SK-N-DZ (cell line): ENCODE data around the gene HDAC8. TPM values are rescaled to one million over a fixed set of nuclear protein-coding genes. Genes with fewer than 3 reads are reported as not detected.
A peak's percentile ranks its signal among the peaks of the same experiment; 100 is the strongest.
"Not testable (repeated sequence)": the region's sequence is repeated elsewhere in the genome, so short reads cannot be mapped to it uniquely, and the experiment has no call there.

Experiments
- DNase-seq: peaks from one replicate; pipeline ENCODE4 v3.0.0-alpha.2; 2015; ENCODE audit warnings: low spot score
- polyA plus RNA-seq, 2 experiments: library from polyadenylated mRNA; depleted of rRNA; stranded (reverse); fragments of >200 nt; gene quantifications; 2 replicates each; pipeline ENCODE4 v1.2.3, GENCODE V29; 2014

Gene HDAC8
- polyA plus RNA-seq (2014; cell fraction: cytosol; rRNA removed), result 34.5 and 40.5 TPM in 2 replicates
- polyA plus RNA-seq (2014; cell fraction: nucleus; rRNA removed), result 24.0 and 24.5 TPM in 2 replicates

GRCh38 chrX:72572248-72573157 is at the start of gene HDAC8:
TSS of gene HDAC8 (minus strand) at chrX:72572843. CDS start at chrX:72572761, 82 bp downstream.
- DNase-seq, result peak; percentile 88

DNA sequence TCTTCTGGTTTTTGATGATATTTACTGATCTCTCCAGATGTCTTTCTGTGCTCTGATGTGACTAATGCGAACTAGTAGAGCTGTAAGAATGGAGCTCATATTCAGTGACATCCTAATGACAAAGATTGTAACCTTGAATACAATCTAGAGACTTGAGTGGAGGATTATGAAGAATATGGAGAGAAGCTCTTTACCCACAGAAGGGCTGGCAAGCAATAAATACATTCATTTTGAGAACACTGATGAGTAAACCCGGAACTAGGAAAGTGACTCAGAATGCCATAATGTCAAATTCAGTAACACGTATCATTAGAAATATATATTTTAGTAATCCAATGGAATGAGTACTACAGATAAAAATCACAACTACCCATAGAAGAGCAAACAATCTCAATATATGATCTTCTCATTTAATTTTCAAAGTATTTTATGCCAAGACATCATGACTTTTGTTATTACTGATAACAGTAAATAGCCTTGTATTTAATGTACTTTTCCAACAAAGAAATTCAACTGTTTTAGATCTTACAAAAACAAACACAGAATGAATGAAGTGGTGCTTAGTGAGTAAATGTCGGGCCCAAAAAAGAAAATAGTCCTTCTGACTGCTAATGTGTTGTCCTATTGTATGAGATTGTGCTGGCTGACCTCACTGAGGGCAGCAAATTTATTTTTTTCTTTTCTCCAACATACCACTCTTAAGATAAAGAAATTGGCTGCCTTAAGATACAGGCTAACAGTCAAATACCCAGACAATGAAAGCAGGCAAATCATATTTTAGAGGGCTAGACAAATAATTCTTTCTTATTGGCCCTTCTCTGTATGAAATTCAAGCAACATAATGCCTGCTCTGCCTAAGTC is 49.2 kb upstream of the HDAC8 start:
- DNase-seq, result no peak

- no peak for DNase-seq
These were observed 48.5 kb upstream of the HDAC8 start for GRCh38 chrX:72621163-72621562.

DNA sequence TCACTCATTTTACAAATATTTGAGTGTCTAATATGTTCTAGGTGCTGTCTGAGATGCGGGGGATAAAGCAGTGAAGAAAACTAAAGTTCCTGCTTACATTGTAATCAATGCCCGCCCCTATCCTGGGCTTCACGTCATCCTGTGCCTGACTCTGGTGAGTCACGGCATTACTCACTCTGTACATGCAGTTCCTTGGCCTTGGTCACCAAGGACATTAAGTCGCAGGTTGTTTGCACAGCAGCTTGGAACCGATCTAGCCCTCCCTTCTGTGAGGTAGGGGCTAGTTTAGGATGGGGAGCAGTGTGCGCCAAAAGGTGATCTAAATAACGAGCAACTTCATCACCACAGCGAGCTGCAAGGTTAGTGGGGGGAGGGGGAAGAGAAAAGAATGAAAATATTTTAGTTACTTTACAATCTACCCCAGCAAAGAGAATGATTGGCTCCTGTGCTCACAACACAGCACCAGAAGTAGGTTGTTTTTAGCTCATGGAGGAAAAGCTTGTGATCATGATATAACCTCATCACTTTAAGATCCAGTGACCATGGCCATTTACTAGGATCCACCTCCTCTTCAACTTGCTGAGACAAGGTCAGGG is 48.0 kb upstream of the HDAC8 start:
- DNase-seq, result no peak

- no peak for DNase-seq
These were observed 36.7 kb upstream of the HDAC8 start for GRCh38 chrX:72609313-72609712.

- no peak for DNase-seq
These were observed 32.1 kb upstream of the HDAC8 start for GRCh38 chrX:72604705-72605104.

GRCh38 chrX:72604112-72604511 is 31.5 kb upstream of the HDAC8 start:
- no peak for DNase-seq

- not testable (repeated sequence) for DNase-seq
These were observed 18.4 kb upstream of the HDAC8 start for GRCh38 chrX:72591038-72591437.

DNA sequence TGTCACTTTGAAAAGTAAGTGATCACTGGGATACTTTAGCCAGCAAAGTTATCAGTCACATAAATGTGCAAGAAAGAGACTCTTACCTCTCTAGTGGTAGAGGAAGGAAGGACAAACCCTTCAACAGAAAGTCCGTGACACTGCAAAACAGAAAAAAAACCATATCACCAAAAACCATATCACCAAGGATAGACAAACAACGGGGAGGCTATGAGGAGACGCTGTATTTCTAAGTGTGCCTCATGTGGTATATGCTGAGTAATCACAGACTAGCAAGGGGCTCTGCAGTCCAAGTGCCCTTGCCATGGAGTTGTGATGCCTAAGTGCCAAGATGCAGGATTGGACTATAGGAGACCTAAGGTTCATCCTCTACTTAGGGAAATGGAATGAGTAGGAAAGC is 11.5 kb upstream of the HDAC8 start:
- no peak for DNase-seq

DNA sequence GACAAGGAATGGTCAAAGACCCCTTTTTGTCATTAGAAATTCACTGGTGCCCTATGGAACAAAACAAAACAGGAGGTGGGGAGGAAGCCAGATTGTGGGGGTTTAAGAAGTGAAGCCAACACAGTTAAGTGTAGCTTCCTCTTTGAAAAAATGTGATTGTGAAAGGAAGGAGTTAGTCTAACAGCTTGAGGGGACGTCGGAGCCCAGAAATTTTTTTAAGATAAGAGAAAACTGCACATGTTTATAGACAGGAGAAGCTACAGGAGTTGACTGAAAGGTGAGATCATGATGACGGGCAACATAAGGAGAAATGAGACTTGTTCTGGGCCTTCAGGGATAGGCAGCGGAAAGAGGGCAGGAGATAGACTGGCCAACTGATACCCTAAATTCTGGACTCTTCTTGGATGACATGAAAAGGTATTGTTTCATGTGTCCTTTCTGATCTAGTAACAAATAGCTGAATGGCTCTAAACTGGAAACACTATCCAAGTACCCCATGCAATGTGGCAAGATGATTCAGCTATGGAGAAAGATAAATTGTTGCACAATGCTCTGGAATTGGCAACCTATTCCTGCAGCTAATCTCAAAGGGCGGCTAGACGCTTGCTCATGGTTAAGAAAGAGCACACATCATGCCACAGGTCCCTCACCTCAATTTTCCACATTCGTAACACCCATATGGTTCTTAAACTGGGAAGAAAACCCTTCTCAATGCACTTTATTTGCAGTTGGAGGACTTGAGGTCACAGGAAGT is 3.7 kb upstream of the HDAC8 start:
- no peak for DNase-seq

DNA sequence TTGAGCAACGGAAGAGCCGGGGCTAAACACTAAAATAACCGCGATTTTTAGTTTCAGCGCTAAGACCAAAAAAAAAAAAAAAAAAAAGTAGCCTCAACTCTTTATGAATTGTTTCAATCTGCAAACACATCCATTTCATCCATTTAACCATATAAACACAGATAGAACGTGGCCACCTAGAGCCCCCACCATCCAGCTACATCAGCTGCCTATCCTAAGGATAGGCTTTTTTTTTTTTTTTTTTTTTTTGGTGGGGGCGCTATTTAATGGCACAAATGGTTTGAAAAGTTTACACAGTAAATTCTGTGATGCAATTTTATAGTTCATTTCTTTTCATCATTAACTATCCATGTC is 492 bp upstream of the HDAC8 start:
- DNase-seq, result no peak

- DNase-seq, result no peak
These were observed 2.9 kb downstream of the HDAC8 start for GRCh38 chrX:72569786-72570185.

GRCh38 chrX:72568406-72569092 is 4.1 kb downstream of the HDAC8 start:
- no peak for DNase-seq

GRCh38 chrX:72566448-72566847 is 6.2 kb downstream of the HDAC8 start:
- no peak for DNase-seq

GRCh38 chrX:72559655-72560054 is 13.0 kb downstream of the HDAC8 start:
- DNase-seq, result not testable (repeated sequence)

- no peak for DNase-seq
These were observed 18.0 kb downstream of the HDAC8 start for GRCh38 chrX:72554448-72555140.

- DNase-seq, result not testable (repeated sequence)
These were observed 20.2 kb downstream of the HDAC8 start for GRCh38 chrX:72552443-72552842.

- no peak for DNase-seq
These were observed 26.7 kb downstream of the HDAC8 start for GRCh38 chrX:72545990-72546389.

DNA sequence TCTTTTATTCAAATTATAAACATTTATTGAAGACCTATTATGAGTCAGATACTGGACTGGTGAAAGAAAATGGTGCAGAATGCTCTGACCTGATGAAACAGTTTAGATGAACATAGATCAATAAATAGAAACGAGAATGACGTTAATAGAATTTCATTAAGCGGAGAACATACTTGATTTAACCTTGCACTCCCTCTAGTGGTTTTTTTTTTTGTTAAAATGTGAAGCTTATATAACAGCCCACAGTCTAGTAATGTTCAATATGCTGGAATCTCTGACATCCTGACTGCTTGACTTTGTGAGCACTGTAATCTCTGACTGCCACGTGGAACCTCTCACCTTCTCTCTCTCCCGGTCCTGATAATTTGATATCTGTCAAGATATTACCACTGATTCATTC is 32.3 kb downstream of the HDAC8 start:
- DNase-seq, result peak; percentile 7

DNA sequence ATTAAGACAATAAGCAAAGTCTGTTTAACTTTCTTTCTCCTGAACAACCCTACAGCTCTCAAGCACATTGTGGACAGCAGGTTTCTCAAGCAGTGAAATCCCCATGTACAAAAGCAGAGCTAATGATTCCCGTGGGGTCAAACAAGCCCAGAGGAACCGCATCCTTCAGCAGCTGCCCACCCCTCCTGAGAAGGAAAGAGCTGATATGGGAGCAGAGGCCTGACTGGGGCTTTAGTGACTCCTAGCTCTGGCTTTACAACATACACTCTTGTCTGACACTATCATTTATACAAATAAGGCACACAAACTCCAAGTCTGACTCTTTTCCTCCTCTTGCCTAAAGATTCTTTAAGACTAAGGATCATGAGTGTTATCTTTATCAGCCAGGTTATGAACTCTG is 32.8 kb downstream of the HDAC8 start:
- DNase-seq, result no peak
